GM23338 (cell line): ENCODE data around the gene AMELX. TPM values are rescaled to one million over a fixed set of nuclear protein-coding genes. Genes with fewer than 3 reads are reported as not detected.

Experiments
- microRNA-seq: library from miRNA; unstranded; fragments of <30 nt; microRNA quantifications from one replicate; pipeline ENCODE4, GENCODE V29; 2017
- polyA plus RNA-seq: library from polyadenylated mRNA; unstranded; fragments of >200 nt; fragmentation: Nextera tagmentation; extraction: Ambion mirVana; gene quantifications from 2 replicates; pipeline ENCODE4 v1.2.1, GENCODE V29; 2016
- small RNA-seq: library from RNA; depleted of rRNA; stranded (forward); fragments of <200 nt; gene quantifications from one replicate; pipeline ENCODE3, GENCODE V24; 2014; ENCODE audit warnings: low replicate concordance
- total RNA-seq: library from RNA; depleted of rRNA; stranded (reverse); fragments of >200 nt; shearing (Covaris generic); gene quantifications from 2 replicates; pipeline ENCODE4 v1.2.3, GENCODE V29; 2014; rRNA removed

Gene AMELX
- total and polyA plus RNA-seq, 2 experiments from 2014 or later: not detected

Small RNA genes lying within 50 kb of the gene (microRNA-seq; reads per million reads assigned to microRNA genes)
- not detected for gene MIR548AX

Small RNA genes lying within 50 kb of the gene (small RNA-seq; reads per million reads assigned to genes)
- not detected for gene MIR548AX

Other genes with a start within 250 kb of the AMELX start
- gene HCCS, start 182.1 kb upstream of the AMELX start, total RNA-seq: 18.6 TPM in 2 replicates
- 21.6 and 27.7 TPM in 2 replicates for gene HCCS, start 182.1 kb upstream of the AMELX start, polyA plus RNA-seq